Endothelial cell (in vitro differentiated cells): ENCODE measurements around the gene TTC9. TPM values are rescaled to one million over a fixed set of nuclear protein-coding genes. Genes with fewer than 3 reads are reported as not detected.

Experiments
- DNase-seq: peaks from one replicate; pipeline ENCODE4 v3.0.0; 2021; ENCODE audit warnings: low spot score
- H3K27ac Mint-ChIP-seq: one replicate; pipeline ENCODE4 v1.8.0; 2021; ENCODE audit warnings: mixed read lengths, inconsistent platforms; ENCODE audit not compliant: unreplicated experiment
- H3K27me3 Mint-ChIP-seq: one replicate; pipeline ENCODE4 v1.8.0; 2021; ENCODE audit warnings: mild to moderate bottlenecking, moderate library complexity, mixed read lengths, inconsistent platforms; ENCODE audit not compliant: unreplicated experiment
- H3K36me3 Mint-ChIP-seq: one replicate; pipeline ENCODE4 v1.8.0; 2021; ENCODE audit warnings: mild to moderate bottlenecking, low read depth, mixed read lengths, inconsistent platforms; ENCODE audit not compliant: unreplicated experiment
- H3K4me1 Mint-ChIP-seq: one replicate; pipeline ENCODE4 v1.8.0; 2021; ENCODE audit warnings: mild to moderate bottlenecking, mixed read lengths, inconsistent platforms; ENCODE audit not compliant: unreplicated experiment
- H3K4me3 Mint-ChIP-seq: one replicate; pipeline ENCODE4 v1.8.0; 2021; ENCODE audit warnings: mild to moderate bottlenecking, mixed read lengths, inconsistent platforms; ENCODE audit not compliant: unreplicated experiment
- H3K9me3 Mint-ChIP-seq: one replicate; pipeline ENCODE4 v1.8.0; 2021; ENCODE audit warnings: mixed read lengths, inconsistent platforms; ENCODE audit not compliant: unreplicated experiment
- total RNA-seq: library from RNA; stranded (reverse); fragmentation: NEBNext Ultra II Directional; extraction: Animal tissue kit (Norgen Biotek cat#: 25700); gene quantifications from one replicate; pipeline ENCODE4 v1.2.1, GENCODE V29; 2021; ENCODE audit not compliant: unreplicated experiment
- TF ChIP-seq, protein P1 (sequence below): fragments of 200-600 bp; sonication (generic); IDR thresholded peaks from one replicate; pipeline ENCODE4 v1.5.0; 2021; ENCODE audit warnings: antibody characterized with exemption; ENCODE audit not compliant: unreplicated experiment

TTC9 gene
- total RNA-seq, 1 donor from 2014 or later, result 16.9 TPM

DNA sequence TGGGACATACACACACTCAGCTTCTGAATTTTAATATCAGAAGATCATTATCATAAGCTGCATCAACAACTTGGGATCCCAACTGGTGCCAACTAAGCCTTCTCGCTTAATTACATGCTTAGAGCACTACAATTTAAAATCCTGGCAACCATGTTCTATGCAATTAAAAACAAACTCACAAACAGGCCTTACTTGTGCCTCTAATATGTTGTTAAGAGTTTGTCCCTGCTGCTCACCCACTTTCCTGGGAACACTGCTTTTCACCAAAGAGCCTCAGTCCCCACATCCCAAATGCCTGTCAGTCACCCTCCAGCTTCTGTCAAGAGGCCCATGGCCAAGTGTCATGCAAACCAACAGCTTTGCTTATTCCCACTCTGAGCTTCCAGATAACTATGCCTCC lies 69.7 kb downstream of the TTC9 start:
- Mint-ChIP-seq H3K27me3 (peaks cover 11% of the 10 kb centered on the region), H3K4me3 (no peak overlapping the region), H3K4me1 (peaks cover 11% of the 10 kb centered on the region), H3K36me3 (no peaks in the 10 kb centered on the region), H3K9me3 (no peaks in the 10 kb centered on the region), H3K27ac (no peak overlapping the region)
- TF ChIP-seq, protein P1, sequence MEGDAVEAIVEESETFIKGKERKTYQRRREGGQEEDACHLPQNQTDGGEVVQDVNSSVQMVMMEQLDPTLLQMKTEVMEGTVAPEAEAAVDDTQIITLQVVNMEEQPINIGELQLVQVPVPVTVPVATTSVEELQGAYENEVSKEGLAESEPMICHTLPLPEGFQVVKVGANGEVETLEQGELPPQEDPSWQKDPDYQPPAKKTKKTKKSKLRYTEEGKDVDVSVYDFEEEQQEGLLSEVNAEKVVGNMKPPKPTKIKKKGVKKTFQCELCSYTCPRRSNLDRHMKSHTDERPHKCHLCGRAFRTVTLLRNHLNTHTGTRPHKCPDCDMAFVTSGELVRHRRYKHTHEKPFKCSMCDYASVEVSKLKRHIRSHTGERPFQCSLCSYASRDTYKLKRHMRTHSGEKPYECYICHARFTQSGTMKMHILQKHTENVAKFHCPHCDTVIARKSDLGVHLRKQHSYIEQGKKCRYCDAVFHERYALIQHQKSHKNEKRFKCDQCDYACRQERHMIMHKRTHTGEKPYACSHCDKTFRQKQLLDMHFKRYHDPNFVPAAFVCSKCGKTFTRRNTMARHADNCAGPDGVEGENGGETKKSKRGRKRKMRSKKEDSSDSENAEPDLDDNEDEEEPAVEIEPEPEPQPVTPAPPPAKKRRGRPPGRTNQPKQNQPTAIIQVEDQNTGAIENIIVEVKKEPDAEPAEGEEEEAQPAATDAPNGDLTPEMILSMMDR, result no peak
- DNase-seq, result no peak

DNA sequence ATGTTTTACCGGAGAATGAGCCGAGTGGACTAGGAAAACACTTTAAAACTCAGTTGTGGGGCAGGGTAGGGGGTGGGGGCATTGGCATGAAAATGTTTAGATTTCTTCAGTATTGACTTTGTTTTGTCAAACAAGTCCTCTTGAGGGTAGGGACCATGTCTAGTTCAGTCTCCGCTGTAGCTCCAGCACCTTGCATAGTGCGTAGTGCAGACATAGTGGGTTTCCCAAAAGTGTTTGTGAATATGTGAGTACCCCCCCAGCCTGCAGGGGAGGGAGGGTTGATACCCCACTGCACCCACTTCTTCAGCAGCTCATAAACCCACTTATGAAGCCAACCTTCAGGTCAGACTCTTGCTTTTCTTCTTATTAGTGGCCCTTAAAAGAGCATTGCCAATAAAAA lies 71.4 kb downstream of the TTC9 start:
- Mint-ChIP-seq H3K27me3 (peaks cover 11% of the 10 kb centered on the region), H3K27ac (no peak overlapping the region), H3K9me3 (no peaks in the 10 kb centered on the region), H3K36me3 (no peaks in the 10 kb centered on the region), H3K4me1 (peaks cover 11% of the 10 kb centered on the region), H3K4me3 (no peak overlapping the region)
- TF ChIP-seq, protein P1, result no peak
- no peak for DNase-seq

DNA sequence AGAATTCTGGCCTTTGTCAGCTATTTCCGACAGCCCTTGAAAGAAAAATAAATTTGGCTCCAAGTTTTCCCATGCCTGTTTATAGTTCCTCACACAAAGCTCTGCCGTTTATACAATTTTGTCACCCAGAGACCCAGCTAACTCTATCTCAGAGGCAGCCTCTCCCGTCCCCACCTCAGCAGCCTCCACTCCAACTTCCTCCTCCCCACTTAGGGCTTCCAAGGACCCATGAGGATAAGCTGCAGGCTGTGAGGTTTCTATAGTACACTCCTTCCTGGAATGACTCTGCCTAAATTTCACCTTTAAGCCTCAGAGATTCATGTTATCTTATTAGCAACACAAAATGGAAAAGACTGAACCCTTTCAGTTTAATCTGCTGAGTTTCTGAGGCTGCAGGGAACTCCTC lies 71.8 kb downstream of the TTC9 start:
- no peaks in the 10 kb centered on the region for H3K9me3 Mint-ChIP-seq
- H3K27ac Mint-ChIP-seq, result no peak overlapping the region
- DNase-seq, result no peak
- peaks cover 11% of the 10 kb centered on the region for H3K4me1 Mint-ChIP-seq
- TF ChIP-seq, protein P1, result no peak
- H3K4me3 Mint-ChIP-seq, result no peak overlapping the region
- H3K27me3 Mint-ChIP-seq, result peaks cover 10% of the 10 kb centered on the region
- H3K36me3 Mint-ChIP-seq, result no peaks in the 10 kb centered on the region

- Mint-ChIP-seq H3K9me3 (no peaks in the 10 kb centered on the region), H3K36me3 (no peaks in the 10 kb centered on the region), H3K4me1 (peaks cover 11% of the 10 kb centered on the region), H3K4me3 (no peak overlapping the region), H3K27me3 (peaks cover 10% of the 10 kb centered on the region), H3K27ac (no peak overlapping the region)
- DNase-seq, result peak; percentile 53
- TF ChIP-seq, protein P1, result peak; percentile 84
These were observed 72.4 kb downstream of the TTC9 start for GRCh38 chr14:70714055-70714550.

GRCh38 chr14:70716483-70716882 lies 74.8 kb downstream of the TTC9 start:
- H3K9me3 Mint-ChIP-seq, result no peaks in the 10 kb centered on the region
- no peak overlapping the region for H3K4me3 Mint-ChIP-seq
- TF ChIP-seq, protein P1, result no peak
- peaks cover 4% of the 10 kb centered on the region for H3K27me3 Mint-ChIP-seq
- no peak for DNase-seq
- H3K27ac Mint-ChIP-seq, result no peak overlapping the region
- peaks cover 6% of the 10 kb centered on the region for H3K4me1 Mint-ChIP-seq
- no peaks in the 10 kb centered on the region for H3K36me3 Mint-ChIP-seq
